HG02798 (cell line): ENCODE data around the gene DHX8.

Experiments
- ATAC-seq: cut with Tn5 transposase; IDR thresholded peaks from one replicate; pipeline ENCODE4 v1.9.1; 2021; ENCODE audit warnings: mild to moderate bottlenecking; ENCODE audit not compliant: unreplicated experiment, poor library complexity

DHX8 gene

GRCh38 chr17:43568506-43569082 is 84.8 kb downstream of the DHX8 start:
- no peak for ATAC-seq

- ATAC-seq, result no peak
Observed at GRCh38 chr17:43570518-43570928, 86.7 kb downstream of the DHX8 start.

GRCh38 chr17:43572368-43572980 is 88.7 kb downstream of the DHX8 start:
- no peak for ATAC-seq

- ATAC-seq, result no peak
Observed at GRCh38 chr17:43573579-43574321, 90.0 kb downstream of the DHX8 start.

GRCh38 chr17:43574348-43574747 is 90.6 kb downstream of the DHX8 start:
- no peak for ATAC-seq

GRCh38 chr17:43574896-43575525 is 91.2 kb downstream of the DHX8 start:
- ATAC-seq, result no peak
